Skeletal muscle satellite cell (primary cell): ENCODE data around the gene MYPOP.

Source experiments
- H3K27me3 ChIP-seq: 2 replicates; pipeline ENCODE4 v1.7.0; 2013; ENCODE audit warnings: low read length; ENCODE audit not compliant: control insufficient read depth, insufficient read depth
- H3K36me3 ChIP-seq: 2 replicates; pipeline ENCODE4 v1.7.0; 2013; ENCODE audit warnings: mild to moderate bottlenecking, control low read depth, low read length; ENCODE audit not compliant: insufficient read depth
- H3K4me1 ChIP-seq: 2 replicates; pipeline ENCODE4 v1.7.0; 2013; ENCODE audit warnings: low read length; ENCODE audit not compliant: control insufficient read depth, insufficient read depth
- H3K4me2 ChIP-seq: 2 replicates; pipeline ENCODE4 v1.7.0; 2013; ENCODE audit warnings: mild to moderate bottlenecking, low read length
- H3K4me3 ChIP-seq: 2 replicates; pipeline ENCODE4 v1.7.0; 2013; ENCODE audit warnings: low read length
- H3K9ac ChIP-seq: 2 replicates; pipeline ENCODE4 v1.7.0; 2013; ENCODE audit warnings: mild to moderate bottlenecking, low read depth, low read length, moderate library complexity
- H3K9me3 ChIP-seq: replicated peaks from 2 replicates; pipeline ENCODE4 v1.7.0; 2013; ENCODE audit warnings: mild to moderate bottlenecking, control low read depth, low read length

The MYPOP gene

DNA sequence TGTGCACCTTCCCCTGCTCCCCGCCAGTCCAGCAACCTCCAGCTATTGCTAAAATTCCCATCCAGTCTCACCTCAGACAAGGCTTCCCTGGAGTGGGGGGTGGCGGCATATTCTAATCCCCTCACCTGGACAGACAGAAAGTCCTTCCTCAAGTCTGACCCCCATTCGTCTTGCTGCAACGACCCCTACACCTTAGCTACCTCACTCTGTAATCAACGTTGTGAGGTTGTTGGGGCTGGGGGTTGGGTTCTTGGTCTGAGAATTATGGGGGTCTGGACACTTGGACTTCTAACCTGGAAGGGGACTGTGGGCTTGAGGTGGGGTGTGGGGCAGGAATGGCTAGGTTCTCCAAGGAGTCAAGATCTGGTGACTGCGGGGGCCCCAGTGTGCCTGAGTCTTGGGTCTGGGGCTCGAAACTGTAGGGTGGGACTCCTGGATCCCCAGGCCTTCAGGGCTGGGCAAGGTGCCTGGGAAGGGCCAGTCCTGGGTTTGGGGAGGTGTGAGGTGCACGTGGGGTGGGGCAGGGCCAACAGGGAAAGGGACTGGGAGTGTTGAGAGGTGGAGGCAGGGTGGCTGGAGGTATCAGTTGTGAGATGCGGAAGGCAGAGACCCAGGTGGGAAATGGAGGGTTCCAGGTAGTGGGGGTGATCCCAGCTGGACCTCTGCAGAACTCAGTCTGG is 37.0 kb downstream of the MYPOP start:
- Histone ChIP-seq H3K27me3 (peaks cover 40% of the 10 kb centered on the region), H3K4me3 (no peak overlapping the region), H3K36me3 (peaks cover 3% of the 10 kb centered on the region), H3K9ac (no peak overlapping the region), H3K4me2 (no peak overlapping the region), H3K4me1 (peaks cover 10% of the 10 kb centered on the region), H3K9me3 (no peaks in the 10 kb centered on the region)

DNA sequence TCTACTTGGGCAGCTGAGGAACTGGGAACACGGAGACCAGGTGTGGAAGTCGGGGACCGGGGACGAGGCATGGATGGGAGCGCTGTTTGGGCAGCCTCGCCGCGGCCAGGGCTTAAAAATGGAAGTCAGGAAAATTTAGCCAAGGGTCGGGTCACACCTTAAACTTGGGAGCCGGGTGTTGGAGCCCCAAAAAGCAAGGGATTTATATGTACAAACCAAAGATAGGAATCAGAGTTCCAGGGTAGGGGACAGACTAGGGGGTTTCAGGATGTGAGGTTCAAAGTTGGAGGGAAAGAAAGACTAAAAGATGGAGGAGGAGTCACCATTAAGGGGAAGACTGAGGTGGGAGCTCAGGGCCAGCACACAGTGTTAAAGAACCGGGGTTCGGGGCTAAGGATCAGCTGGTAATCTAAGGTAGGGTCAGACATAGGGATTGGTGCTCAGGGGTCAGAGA is 37.8 kb downstream of the MYPOP start:
- Histone ChIP-seq H3K4me3 (no peak overlapping the region), H3K9me3 (no peaks in the 10 kb centered on the region), H3K9ac (no peak overlapping the region), H3K27me3 (peaks cover 39% of the 10 kb centered on the region), H3K4me1 (peaks cover 10% of the 10 kb centered on the region), H3K4me2 (no peak overlapping the region), H3K36me3 (peaks cover 6% of the 10 kb centered on the region)

GRCh38 chr19:45863840-45864628 is 38.4 kb downstream of the MYPOP start, which contains the start of gene FOXA3:
FOXA3 (plus strand) TSS chr19:45864326; CDS start chr19:45864457, 131 bp downstream.
- peak within 1 kb of the TSS; percentile 76 for H3K4me2 ChIP-seq
- H3K9ac ChIP-seq: no peak within 1 kb of the TSS
- H3K27me3 ChIP-seq: peaks cover 39% of the 10 kb centered on the region
- peaks cover 11% of the 10 kb centered on the region for H3K36me3 ChIP-seq
- peak within 1 kb of the TSS; percentile 62 for H3K4me3 ChIP-seq
- H3K4me1 ChIP-seq: peaks cover 10% of the 10 kb centered on the region
- H3K9me3 ChIP-seq: no peaks in the 10 kb centered on the region

GRCh38 chr19:45863335-45863839 is 39.0 kb downstream of the MYPOP start:
- Histone ChIP-seq H3K4me2 (peak overlapping the region; percentile 76), H3K9ac (no peak overlapping the region), H3K4me3 (peak overlapping the region; percentile 62), H3K36me3 (peaks cover 16% of the 10 kb centered on the region), H3K27me3 (peaks cover 39% of the 10 kb centered on the region), H3K4me1 (peaks cover 10% of the 10 kb centered on the region), H3K9me3 (no peaks in the 10 kb centered on the region)

DNA sequence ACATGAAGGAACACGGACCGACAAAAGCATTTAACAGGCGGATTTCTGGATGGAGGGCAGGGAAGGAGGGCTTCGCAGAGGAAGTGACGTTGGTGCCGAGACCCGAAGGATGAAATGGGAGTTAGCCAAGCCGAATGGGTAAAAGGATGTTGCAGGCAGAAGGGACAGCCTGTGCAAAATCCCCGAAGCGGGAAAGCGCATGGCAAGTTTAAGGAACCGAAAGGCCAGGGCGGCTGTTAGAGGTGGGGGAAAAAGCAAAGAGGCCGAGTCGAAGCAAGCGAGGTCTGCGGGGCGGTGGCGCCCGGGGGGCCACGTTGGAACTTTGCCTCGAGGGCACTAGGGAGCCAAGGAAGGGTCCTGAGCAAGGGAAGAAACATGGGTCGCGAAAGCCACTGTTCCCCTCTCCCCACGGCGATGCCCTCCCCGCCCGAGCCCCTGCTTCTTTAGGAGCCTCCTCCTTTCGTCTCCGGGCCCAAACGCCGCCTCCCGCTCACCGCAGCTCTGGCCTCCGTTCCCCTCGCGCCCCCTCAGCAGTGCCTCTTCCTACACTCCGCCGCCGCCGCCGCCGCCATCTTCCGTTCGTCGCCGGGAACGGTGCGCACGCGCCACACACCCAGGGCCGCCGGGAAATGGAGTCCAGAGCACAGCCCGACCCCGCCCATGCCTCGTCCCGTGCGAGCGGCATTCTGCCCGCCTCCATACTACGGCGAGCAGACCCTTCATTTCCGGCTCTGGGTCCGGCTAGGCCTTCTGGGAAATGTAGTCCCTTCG is 39.7 kb downstream of the MYPOP start, which contains the start of gene SYMPK:
Gene SYMPK (minus strand): TSS at position 584 of the 771 bp plus-strand sequence. CDS start 8,652 bp downstream, outside the sequence.
- H3K4me1 ChIP-seq: peaks cover 10% of the 10 kb centered on the region
- peak within 1 kb of the TSS; percentile 82 for H3K4me2 ChIP-seq
- peaks cover 39% of the 10 kb centered on the region for H3K27me3 ChIP-seq
- H3K9me3 ChIP-seq: no peaks in the 10 kb centered on the region
- H3K36me3 ChIP-seq: peaks cover 16% of the 10 kb centered on the region
- H3K9ac ChIP-seq: peak within 1 kb of the TSS; percentile 93
- H3K4me3 ChIP-seq: peak within 1 kb of the TSS; percentile 89

GRCh38 chr19:45862271-45862563 is 40.2 kb downstream of the MYPOP start:
- peaks cover 16% of the 10 kb centered on the region for H3K36me3 ChIP-seq
- peak overlapping the region; percentile 82 for H3K4me2 ChIP-seq
- H3K4me3 ChIP-seq: peak overlapping the region; percentile 89
- peaks cover 38% of the 10 kb centered on the region for H3K27me3 ChIP-seq
- peak overlapping the region; percentile 93 for H3K9ac ChIP-seq
- H3K4me1 ChIP-seq: peaks cover 10% of the 10 kb centered on the region
- H3K9me3 ChIP-seq: no peaks in the 10 kb centered on the region

DNA sequence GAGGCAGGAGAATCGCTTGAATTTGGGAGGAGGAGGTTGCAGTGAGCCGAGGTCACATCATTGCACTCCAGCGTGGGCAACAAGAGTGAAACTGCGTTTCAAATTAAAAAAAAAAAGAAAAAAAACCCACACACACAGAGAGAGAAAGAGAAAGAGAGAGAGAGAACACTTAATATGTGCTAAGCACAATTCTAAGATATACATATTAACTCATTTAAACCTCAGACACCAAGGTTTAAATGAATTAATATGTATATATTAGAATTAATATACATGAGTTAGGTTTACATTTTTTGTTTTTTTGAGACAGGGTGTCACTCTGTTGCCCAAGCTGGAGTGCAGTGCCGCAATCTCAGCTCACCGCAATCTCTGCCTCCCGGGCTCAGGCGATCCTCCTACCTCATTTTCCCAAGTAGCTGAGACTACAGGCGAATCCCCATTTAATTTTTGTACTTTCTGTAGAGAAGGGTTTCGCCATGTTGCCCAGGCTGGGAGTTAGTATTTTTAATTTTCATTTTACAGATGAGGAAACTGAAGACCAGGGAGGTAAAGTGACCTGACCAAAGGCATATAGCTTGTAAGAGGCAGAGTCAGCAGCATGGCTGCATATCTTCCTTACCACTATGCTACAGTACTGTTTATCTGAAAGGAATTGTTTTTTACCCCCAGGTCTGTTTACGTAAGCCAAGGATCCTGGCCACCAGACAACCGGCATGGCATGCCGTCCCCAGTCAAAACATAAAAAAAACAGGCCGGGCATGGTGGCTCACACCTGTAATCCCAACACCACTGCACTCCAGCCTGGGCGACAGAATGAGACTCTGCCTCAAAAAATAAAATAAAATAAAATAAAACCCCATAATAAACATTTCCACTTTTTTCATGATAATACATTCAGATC is 41.8 kb downstream of the MYPOP start:
- no peak overlapping the region for H3K4me3 ChIP-seq

GRCh38 chr19:45854167-45854778 is 48.1 kb downstream of the MYPOP start:
- H3K9me3 ChIP-seq: no peaks in the 10 kb centered on the region
- H3K9ac ChIP-seq: no peak overlapping the region
- H3K4me2 ChIP-seq: no peak overlapping the region
- H3K4me1 ChIP-seq: no peaks in the 10 kb centered on the region
- peaks cover 50% of the 10 kb centered on the region for H3K36me3 ChIP-seq
- no peaks in the 10 kb centered on the region for H3K27me3 ChIP-seq
- no peak overlapping the region for H3K4me3 ChIP-seq

More for the DNA sequence above, 41.8 kb downstream of the MYPOP start:
- Histone ChIP-seq H3K9me3 (no peaks in the 10 kb centered on the region), H3K9ac (no peak overlapping the region), H3K27me3 (peaks cover 21% of the 10 kb centered on the region), H3K36me3 (peaks cover 16% of the 10 kb centered on the region), H3K4me2 (no peak overlapping the region), H3K4me1 (peaks cover 10% of the 10 kb centered on the region)

- H3K36me3 ChIP-seq: peaks cover 57% of the 10 kb centered on the region
- no peaks in the 10 kb centered on the region for H3K9me3 ChIP-seq
- no peaks in the 10 kb centered on the region for H3K27me3 ChIP-seq
- H3K4me3 ChIP-seq: no peak overlapping the region
- H3K9ac ChIP-seq: no peak overlapping the region
- no peak overlapping the region for H3K4me2 ChIP-seq
- H3K4me1 ChIP-seq: no peaks in the 10 kb centered on the region
Observed at GRCh38 chr19:45852983-45853382, 49.4 kb downstream of the MYPOP start.

DNA sequence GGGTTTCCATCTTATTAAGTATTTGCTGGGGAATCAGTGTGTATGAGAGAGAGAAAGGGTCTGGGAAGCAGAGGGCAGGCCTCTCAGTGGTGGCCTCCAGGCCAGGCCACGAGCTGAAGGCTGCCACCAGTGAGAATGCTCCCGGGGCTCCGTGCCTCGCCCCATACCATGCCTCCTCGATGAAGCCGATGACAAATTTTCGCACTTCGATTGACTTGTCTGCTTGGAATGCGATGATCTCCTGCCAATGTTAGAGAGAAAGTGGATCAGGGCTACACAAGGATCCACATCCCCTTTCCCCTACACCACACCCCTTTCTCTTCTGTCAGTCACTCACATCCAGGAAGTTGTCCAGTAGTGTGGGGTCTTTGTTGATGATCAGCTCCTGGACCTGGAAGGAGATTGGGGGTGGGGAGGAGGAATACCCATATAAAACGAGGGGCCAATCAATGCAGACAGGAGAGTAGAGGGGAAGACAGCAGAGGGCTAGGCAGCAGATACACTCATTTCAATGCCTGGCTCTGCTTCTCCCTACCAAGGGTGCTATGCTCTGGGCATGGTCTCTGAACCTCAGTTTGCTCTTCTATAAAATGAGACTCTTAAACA is 50.2 kb downstream of the MYPOP start:
- Histone ChIP-seq H3K36me3 (peaks cover 64% of the 10 kb centered on the region), H3K9ac (no peak overlapping the region), H3K4me2 (no peak overlapping the region), H3K27me3 (no peaks in the 10 kb centered on the region), H3K9me3 (no peaks in the 10 kb centered on the region), H3K4me1 (no peaks in the 10 kb centered on the region), H3K4me3 (no peak overlapping the region)
